GM06990 (cell line): ENCODE data around the gene DDO.
"Not testable (repeated sequence)": the region's sequence is repeated elsewhere in the genome, so short reads cannot be mapped to it uniquely, and the experiment has no call there.

Source experiments
- DNase-seq: peaks from one replicate; pipeline ENCODE4 v3.0.0-alpha.2; 2011; ENCODE audit not compliant: insufficient read length; ENCODE audit errors: extremely low read depth
- H3K27me3 ChIP-seq: replicated peaks from 2 replicates; pipeline ENCODE4 v1.6.0; 2011; ENCODE audit warnings: low read length; ENCODE audit not compliant: control insufficient read depth, insufficient read depth
- H3K36me3 ChIP-seq: 2 replicates; pipeline ENCODE4 v1.5.1; 2011; ENCODE audit warnings: low read length; ENCODE audit not compliant: control insufficient read depth, insufficient read depth
- H3K4me3 ChIP-seq: replicated peaks from 2 replicates; pipeline ENCODE4 v1.5.1; 2011; ENCODE audit warnings: low read depth, mild to moderate bottlenecking, control low read depth, low read length
- CTCF ChIP-seq: IDR thresholded peaks from 2 replicates; pipeline ENCODE4 v1.5.1; 2011; ENCODE audit warnings: low read length, control low read depth, mild to moderate bottlenecking, inconsistent platforms; ENCODE audit not compliant: insufficient read depth, poor library complexity, severe bottlenecking

The DDO gene

DNA sequence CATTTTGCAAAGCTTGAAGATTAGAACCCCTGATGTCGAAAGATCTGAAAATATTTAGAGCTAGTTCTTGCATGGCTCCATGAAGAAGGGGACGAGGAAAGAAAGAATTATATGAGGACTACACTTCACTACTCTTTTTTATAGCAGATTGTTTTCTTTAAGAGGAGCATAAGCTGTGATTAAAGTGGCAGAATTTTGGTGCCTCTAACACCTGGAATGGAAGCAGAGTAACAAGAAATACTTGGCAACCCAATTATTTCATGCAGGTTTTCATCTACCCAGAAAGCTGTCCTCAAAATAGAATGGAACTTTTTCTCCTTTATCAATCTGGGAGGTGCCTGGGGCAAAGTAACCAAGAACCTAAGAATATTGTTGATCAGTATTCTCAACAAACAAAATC, 61.2 kb downstream of the DDO start:
- no peak for TF ChIP-seq CTCF
- DNase-seq, result no peak
- Histone ChIP-seq H3K36me3 (no peaks in the 10 kb centered on the region), H3K27me3 (peaks cover 2% of the 10 kb centered on the region), H3K4me3 (no peak overlapping the region)

- TF ChIP-seq CTCF, result no peak
- Histone ChIP-seq H3K27me3 (peaks cover 2% of the 10 kb centered on the region), H3K36me3 (no peaks in the 10 kb centered on the region), H3K4me3 (no peak overlapping the region)
- no peak for DNase-seq
Measured at GRCh38 chr6:110353457-110354001, 61.8 kb downstream of the DDO start.

GRCh38 chr6:110352563-110353262, 62.7 kb downstream of the DDO start:
- no peaks in the 10 kb centered on the region for H3K36me3 ChIP-seq
- DNase-seq, result no peak
- TF ChIP-seq CTCF, result no peak
- H3K4me3 ChIP-seq, result no peak overlapping the region
- H3K27me3 ChIP-seq, result peaks cover 2% of the 10 kb centered on the region

DNA sequence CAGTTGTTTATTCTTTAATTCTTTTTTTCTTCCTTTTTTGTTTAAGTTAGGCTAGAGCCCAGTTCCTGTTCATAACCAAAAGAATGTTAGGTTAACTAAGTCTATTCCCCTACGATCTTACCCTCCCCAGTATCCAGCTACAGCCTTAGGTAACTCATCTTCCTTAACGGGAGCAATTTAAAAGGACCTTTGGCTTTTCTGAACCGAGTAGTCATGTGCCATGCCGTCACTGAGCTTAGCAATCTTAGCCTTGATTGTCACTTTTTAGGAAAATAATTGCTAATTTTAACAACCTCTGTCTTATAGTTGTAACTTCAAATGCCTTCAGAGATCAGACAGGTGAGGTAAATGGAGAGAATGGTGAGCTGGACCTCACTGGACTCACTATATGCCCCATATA, 63.4 kb downstream of the DDO start:
- Histone ChIP-seq H3K27me3 (no peaks in the 10 kb centered on the region; the same call in none of the 2 replicates), H3K36me3 (no peaks in the 10 kb centered on the region), H3K4me3 (no peak overlapping the region)
- no peak for DNase-seq
- no peak for TF ChIP-seq CTCF

GRCh38 chr6:110351546-110351945, 63.8 kb downstream of the DDO start:
- no peak for TF ChIP-seq CTCF
- DNase-seq, result no peak
- Histone ChIP-seq H3K27me3 (no peaks in the 10 kb centered on the region; the same call in none of the 2 replicates), H3K4me3 (no peak overlapping the region), H3K36me3 (no peaks in the 10 kb centered on the region)

DNA sequence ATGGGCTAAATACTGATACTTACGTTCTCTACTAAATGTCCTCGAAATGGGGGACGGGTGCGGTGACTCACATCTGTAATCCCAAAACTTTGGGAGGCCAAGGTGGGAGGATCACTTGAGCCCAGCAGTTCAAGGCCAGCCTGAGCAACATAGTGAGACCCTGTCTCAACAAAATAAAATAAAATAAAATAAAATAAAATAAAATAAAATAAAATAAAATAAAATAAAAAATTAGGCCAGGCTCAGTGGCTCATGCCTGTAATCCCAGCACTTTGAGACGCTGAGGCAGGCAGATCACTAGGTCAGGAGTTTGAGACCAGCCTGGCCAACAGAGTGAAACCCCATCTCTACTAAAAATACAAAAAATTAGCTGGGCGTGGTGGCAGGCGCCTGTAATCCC, 64.8 kb downstream of the DDO start:
- H3K27me3 ChIP-seq, DNase-seq, H3K4me3 ChIP-seq, H3K36me3 ChIP-seq: not testable (repeated sequence)
